ENCODE data around the gene CDC42EP2.
A peak's percentile ranks its signal among the peaks of the same experiment; 100 is the strongest.
"Not testable (repeated sequence)": the region's sequence is repeated elsewhere in the genome, so short reads cannot be mapped to it uniquely, and the experiment has no call there.

CDC42EP2 gene

DNA sequence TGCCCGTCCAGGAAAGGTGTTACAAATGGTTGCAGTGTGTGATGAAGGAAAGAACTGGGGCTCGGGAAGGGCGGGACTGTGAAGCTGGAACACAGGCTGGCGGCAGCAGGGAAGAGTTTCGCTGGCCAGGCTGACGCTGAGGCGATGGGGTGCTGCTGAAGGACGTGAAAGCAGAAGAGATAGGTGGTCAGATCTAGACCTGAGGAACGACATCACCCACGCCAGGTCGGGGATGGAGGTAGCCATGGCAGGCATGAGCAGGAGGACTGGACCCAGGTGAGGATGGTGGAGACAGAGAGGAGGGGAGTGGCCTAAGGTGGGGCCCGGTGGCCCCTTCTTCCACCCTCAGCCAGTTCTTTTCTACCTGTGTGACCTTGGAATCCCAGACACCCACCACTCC, 9.1 kb downstream of the CDC42EP2 start:
- H3K36me3 Mint-ChIP-seq: no peaks in the 10 kb centered on the region
- no peak overlapping the region for H3K27ac Mint-ChIP-seq
- DNase-seq (ENCODE audit: low spot score in 2 of 2): no peak
- no peaks in the 10 kb centered on the region for H3K9me3 Mint-ChIP-seq
- H3K4me1 Mint-ChIP-seq: no peaks in the 10 kb centered on the region
- ATAC-seq: no peak
- H3K4me3 Mint-ChIP-seq: no peak overlapping the region

- H3K4me1 Mint-ChIP-seq: peaks cover 6% of the 10 kb centered on the region
Measured at GRCh38 chr11:65325435-65325834, 10.8 kb downstream of the CDC42EP2 start.

GRCh38 chr11:65327021-65327420, 12.4 kb downstream of the CDC42EP2 start:
- H3K4me1 Mint-ChIP-seq: peaks cover 6% of the 10 kb centered on the region
- no peaks in the 10 kb centered on the region for H3K36me3 Mint-ChIP-seq
- H3K27ac Mint-ChIP-seq: no peak overlapping the region
- ATAC-seq (no peak), DNase-seq (ENCODE audit: low spot score in 2 of 2) (no peak)
- H3K9me3 Mint-ChIP-seq: no peaks in the 10 kb centered on the region
- H3K4me3 Mint-ChIP-seq: no peak overlapping the region

More at GRCh38 chr11:65325435-65325834, 10.8 kb downstream of the CDC42EP2 start:
- no peak overlapping the region for H3K4me3 Mint-ChIP-seq
- no peaks in the 10 kb centered on the region for H3K9me3 Mint-ChIP-seq
- no peak overlapping the region for H3K27ac Mint-ChIP-seq
- ATAC-seq: no peak
- DNase-seq (ENCODE audit: low spot score in 2 of 2): no peak
- no peaks in the 10 kb centered on the region for H3K36me3 Mint-ChIP-seq

GRCh38 chr11:65329478-65329877, 14.8 kb downstream of the CDC42EP2 start:
- no peaks in the 10 kb centered on the region for H3K9me3 Mint-ChIP-seq
- peaks cover 7% of the 10 kb centered on the region for H3K36me3 Mint-ChIP-seq
- peak overlapping the region; percentile 26 for H3K4me3 Mint-ChIP-seq
- H3K4me1 Mint-ChIP-seq: peaks cover 12% of the 10 kb centered on the region
- no peak for ATAC-seq
- H3K27ac Mint-ChIP-seq: peak overlapping the region; percentile 69
- no peak for DNase-seq (ENCODE audit: low spot score in 2 of 2)

DNA sequence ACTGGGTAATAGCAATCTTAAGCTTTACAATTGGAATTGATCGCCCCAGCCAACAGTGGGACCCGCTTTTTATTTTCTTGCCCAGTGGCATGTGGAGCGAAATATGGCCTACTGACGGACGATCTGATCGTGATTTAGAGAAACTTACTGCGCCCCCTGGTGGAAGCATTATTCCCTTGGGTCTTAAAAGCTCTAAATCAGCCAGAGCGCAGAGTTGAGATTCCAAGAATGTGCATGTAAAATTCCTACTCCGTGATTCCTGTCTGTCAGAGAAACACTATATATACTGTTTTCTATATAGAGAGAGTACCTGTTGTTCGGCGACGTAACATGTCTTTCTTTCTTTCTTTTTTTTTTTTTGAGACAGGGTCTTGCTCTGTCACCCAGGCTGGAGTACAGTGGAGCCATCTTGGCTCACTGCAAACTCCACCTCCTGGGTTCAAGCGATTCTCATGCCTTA, 15.3 kb downstream of the CDC42EP2 start:
- DNase-seq (ENCODE audit: low spot score in 2 of 2) (peak; percentile 74 to 92), ATAC-seq (peak; percentile 48)
- no peaks in the 10 kb centered on the region for H3K9me3 Mint-ChIP-seq
- H3K27ac Mint-ChIP-seq: peak overlapping the region; percentile 69
- H3K36me3 Mint-ChIP-seq: peaks cover 12% of the 10 kb centered on the region
- peaks cover 17% of the 10 kb centered on the region for H3K4me1 Mint-ChIP-seq
- peak overlapping the region; percentile 26 for H3K4me3 Mint-ChIP-seq

- H3K9me3 Mint-ChIP-seq: no peaks in the 10 kb centered on the region
- no peak overlapping the region for H3K27ac Mint-ChIP-seq
- no peak for DNase-seq (ENCODE audit: low spot score in 2 of 2)
- no peak overlapping the region for H3K4me3 Mint-ChIP-seq
- peaks cover 23% of the 10 kb centered on the region for H3K4me1 Mint-ChIP-seq
- no peak for ATAC-seq
- peaks cover 17% of the 10 kb centered on the region for H3K36me3 Mint-ChIP-seq
Measured at GRCh38 chr11:65330544-65330943, 15.9 kb downstream of the CDC42EP2 start.

GRCh38 chr11:65332591-65332990, 17.9 kb downstream of the CDC42EP2 start:
- H3K4me3 Mint-ChIP-seq; H3K9me3 Mint-ChIP-seq; DNase-seq (ENCODE audit: low spot score in 2 of 2); ATAC-seq; H3K27ac Mint-ChIP-seq: not testable (repeated sequence)
- H3K36me3 Mint-ChIP-seq: peaks cover 35% of the 10 kb centered on the region
- peaks cover 25% of the 10 kb centered on the region for H3K4me1 Mint-ChIP-seq

DNA sequence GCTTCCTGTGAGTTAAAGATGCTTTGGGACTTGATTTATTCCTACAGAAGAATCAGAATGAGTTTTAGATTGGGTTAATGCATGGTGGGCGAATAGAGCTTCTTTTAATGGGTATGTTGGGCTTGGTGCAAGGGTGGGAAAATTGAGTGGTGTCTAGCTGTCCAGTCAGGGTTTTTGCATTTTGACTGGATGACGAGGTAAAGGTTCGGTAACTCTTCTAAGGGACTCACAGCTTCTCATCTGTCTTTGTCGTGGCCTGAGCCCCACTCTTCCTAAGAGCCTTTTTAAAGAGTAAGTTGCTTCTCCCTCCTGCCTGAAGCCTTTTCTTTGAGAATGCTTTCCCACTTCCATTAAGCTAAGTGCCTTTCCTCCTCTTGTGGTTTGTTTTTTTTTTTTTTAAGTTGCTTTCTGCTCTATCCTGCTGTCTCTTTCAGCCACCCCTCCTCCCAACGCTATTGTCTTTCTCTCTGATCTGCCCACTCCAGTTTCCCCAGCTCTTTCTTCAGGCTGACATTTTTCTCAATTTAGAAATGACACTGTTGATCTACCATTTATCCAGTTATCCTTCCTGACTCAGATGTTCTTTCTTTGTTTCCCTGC, 20.1 kb downstream of the CDC42EP2 start:
- Mint-ChIP-seq H3K4me1 (peaks cover 38% of the 10 kb centered on the region), H3K36me3 (peaks cover 58% of the 10 kb centered on the region), H3K27ac (peak overlapping the region; percentile 95), H3K4me3 (peak overlapping the region; percentile 90), H3K9me3 (no peaks in the 10 kb centered on the region)
- ATAC-seq (no peak), DNase-seq (ENCODE audit: low spot score in 2 of 2) (no peak)

DNA sequence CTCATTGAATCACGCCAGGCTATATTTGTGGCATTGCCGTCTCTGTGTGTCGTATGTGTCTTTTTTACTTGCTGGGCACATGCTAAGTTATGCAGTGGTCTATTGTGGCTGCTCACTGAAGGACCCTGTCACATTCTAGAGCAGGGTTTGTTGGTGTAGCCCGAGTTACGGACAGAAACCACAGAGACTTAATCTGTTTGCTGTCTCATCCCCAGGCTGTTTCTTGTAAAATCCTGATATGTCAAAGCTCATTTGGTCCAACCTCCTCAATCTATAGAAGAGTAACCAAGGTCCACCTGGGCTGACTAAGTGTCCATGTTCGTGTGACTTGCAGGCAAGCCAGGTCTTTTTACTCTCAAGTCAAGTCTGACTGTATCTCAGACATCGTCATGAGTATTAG, 24.0 kb downstream of the CDC42EP2 start:
- H3K4me3 Mint-ChIP-seq: no peak overlapping the region

DNA sequence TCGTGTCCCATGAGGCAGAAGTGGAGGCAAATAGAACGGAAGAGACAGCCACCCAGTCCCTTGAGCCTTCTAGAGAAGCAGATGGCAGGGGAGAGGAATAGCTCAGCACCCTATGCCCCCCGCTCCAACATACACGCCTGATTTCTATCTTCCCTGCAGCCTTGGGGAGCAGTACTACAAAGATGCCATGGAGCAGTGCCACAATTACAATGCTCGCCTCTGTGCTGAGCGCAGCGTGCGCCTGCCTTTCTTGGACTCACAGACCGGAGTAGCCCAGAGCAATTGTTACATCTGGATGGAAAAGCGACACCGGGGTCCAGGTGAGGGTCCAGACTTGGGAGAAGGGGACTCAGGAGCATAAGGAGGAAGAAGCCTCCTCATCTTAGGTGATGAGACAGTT, 25.6 kb downstream of the CDC42EP2 start:
- H3K27ac Mint-ChIP-seq: peak overlapping the region; percentile 74
- ATAC-seq: no peak
- no peaks in the 10 kb centered on the region for H3K9me3 Mint-ChIP-seq
- no peak overlapping the region for H3K4me3 Mint-ChIP-seq
- DNase-seq (ENCODE audit: low spot score in 2 of 2): no peak
- H3K4me1 Mint-ChIP-seq: peaks cover 24% of the 10 kb centered on the region
- H3K36me3 Mint-ChIP-seq: peaks cover 98% of the 10 kb centered on the region

More for the DNA sequence above, 24.0 kb downstream of the CDC42EP2 start:
- DNase-seq (ENCODE audit: low spot score in 2 of 2) (no peak), ATAC-seq (no peak)
- Mint-ChIP-seq H3K4me1 (peaks cover 34% of the 10 kb centered on the region), H3K9me3 (no peaks in the 10 kb centered on the region), H3K36me3 (peaks cover 92% of the 10 kb centered on the region), H3K27ac (peak overlapping the region; percentile 61)

DNA sequence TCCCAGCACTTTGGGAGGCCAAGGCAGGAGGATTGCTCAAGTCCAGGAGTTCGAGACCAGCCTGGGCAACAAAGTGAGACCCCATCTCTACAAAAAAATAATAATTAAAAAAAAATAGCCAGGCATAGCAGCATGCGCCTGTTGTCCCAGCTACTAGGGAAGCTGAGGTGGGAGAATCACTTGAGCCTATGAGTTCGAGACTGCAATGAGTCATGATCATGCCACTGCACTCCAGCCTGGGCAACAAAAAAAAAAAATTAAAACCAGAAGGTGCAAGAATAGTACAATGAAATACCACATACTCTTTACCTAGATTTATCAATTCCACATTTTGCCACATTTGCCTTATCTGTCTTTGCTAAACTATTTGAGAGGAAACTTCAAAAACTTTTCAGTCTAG, 27.2 kb downstream of the CDC42EP2 start:
- peaks cover 19% of the 10 kb centered on the region for H3K4me1 Mint-ChIP-seq
- no peak overlapping the region for H3K4me3 Mint-ChIP-seq
- no peak for ATAC-seq
- H3K27ac Mint-ChIP-seq: no peak overlapping the region
- H3K9me3 Mint-ChIP-seq: no peaks in the 10 kb centered on the region
- DNase-seq (ENCODE audit: low spot score in 2 of 2): no peak
- H3K36me3 Mint-ChIP-seq: peaks cover 100% of the 10 kb centered on the region

DNA sequence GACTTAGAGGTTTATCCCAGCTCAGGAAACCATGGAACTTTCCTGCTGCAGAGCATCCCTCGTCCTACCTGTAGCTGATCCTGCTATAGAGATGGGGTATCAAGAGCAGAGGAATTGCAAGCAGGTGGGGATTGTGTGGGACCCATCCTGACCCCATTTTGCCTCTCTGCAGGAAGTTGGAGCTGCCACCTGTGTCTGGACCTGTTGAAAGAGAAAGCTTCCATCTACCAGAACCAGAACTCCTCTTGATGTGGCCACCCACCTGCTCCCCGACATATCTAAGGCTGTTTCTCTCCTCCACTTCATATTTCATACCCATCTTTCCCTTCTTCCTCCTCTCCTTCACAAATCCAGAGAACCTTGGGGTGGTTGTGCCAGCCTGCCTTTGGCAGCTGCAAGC, 36.8 kb downstream of the CDC42EP2 start:
- peaks cover 22% of the 10 kb centered on the region for H3K4me1 Mint-ChIP-seq
- H3K4me3 Mint-ChIP-seq: no peak overlapping the region
- peaks cover 75% of the 10 kb centered on the region for H3K36me3 Mint-ChIP-seq
- no peak for ATAC-seq
- H3K27ac Mint-ChIP-seq: no peak overlapping the region
- H3K9me3 Mint-ChIP-seq: no peaks in the 10 kb centered on the region
- DNase-seq (ENCODE audit: low spot score in 2 of 2): no peak

DNA sequence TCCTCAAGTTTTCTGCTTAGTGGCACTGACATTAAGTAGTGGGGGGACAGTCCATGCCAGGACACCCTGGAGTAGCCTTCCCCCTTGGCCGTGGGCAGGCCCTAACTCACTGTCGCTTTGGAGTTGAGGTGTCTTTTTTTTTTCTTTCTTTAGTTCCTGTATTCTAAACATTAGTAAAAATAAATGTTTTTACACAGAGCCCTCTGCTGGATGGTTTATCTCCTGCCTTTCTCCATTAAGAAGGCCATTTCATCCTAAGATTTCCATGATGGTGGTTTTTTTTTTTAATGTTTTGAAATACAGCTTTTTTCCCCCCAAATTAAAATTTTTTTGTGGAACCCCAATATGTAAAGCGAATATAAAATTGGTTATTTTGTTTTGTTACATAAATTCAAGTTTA, 38.1 kb downstream of the CDC42EP2 start:
- peaks cover 22% of the 10 kb centered on the region for H3K4me1 Mint-ChIP-seq
- ATAC-seq (no peak), DNase-seq (ENCODE audit: low spot score in 2 of 2) (no peak)
- no peak overlapping the region for H3K4me3 Mint-ChIP-seq
- peaks cover 62% of the 10 kb centered on the region for H3K36me3 Mint-ChIP-seq
- peak overlapping the region; percentile 43 for H3K27ac Mint-ChIP-seq
- no peaks in the 10 kb centered on the region for H3K9me3 Mint-ChIP-seq

DNA sequence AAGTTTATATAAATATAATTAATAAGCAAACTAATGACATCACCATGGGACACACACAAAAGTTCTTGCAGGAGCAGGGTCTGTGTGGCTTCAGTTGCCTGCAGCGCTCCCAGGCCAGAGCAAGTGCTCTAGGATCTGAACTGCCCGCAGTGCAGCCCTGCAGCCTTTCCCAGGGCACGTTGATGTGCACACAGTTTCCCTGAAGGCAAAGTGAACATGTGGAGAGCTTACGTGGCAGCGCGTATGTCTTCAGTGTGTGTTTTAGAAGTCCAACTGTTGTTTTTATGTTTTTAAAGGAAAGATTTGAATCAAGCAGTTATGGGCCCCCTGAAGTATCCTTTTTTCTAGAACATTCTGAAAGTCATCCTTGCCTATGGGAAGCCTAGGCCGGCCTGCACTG, 38.7 kb downstream of the CDC42EP2 start:
- no peak for DNase-seq (ENCODE audit: low spot score in 2 of 2)
- Mint-ChIP-seq H3K27ac (peak overlapping the region; percentile 40), H3K9me3 (no peaks in the 10 kb centered on the region), H3K4me3 (peak overlapping the region; percentile 89), H3K4me1 (peaks cover 22% of the 10 kb centered on the region), H3K36me3 (peaks cover 56% of the 10 kb centered on the region)
- no peak for ATAC-seq

DNA sequence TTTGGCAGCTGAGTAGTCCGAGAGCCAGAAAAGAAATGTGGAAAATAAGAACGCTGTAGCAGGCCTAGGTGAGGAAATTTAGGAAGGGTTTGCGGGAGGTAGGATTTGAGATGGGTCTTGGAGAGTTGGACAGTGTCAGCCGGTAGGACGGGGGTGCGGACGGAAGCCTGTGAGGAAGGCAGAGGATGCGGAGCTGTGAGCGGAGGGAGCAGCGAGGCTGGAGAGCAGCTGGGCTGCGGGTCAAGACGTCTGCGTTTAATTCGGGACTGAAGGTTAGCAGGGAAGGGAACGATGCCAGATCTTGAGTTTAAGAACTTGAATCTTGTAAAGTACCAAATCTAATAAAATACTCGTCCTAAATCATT, 39.2 kb downstream of the CDC42EP2 start:
- ATAC-seq: no peak
- peaks cover 22% of the 10 kb centered on the region for H3K4me1 Mint-ChIP-seq
- H3K4me3 Mint-ChIP-seq: peak overlapping the region; percentile 89
- no peaks in the 10 kb centered on the region for H3K9me3 Mint-ChIP-seq
- peaks cover 51% of the 10 kb centered on the region for H3K36me3 Mint-ChIP-seq
- H3K27ac Mint-ChIP-seq: peak overlapping the region; percentile 40
- DNase-seq (ENCODE audit: low spot score in 2 of 2): no peak

DNA sequence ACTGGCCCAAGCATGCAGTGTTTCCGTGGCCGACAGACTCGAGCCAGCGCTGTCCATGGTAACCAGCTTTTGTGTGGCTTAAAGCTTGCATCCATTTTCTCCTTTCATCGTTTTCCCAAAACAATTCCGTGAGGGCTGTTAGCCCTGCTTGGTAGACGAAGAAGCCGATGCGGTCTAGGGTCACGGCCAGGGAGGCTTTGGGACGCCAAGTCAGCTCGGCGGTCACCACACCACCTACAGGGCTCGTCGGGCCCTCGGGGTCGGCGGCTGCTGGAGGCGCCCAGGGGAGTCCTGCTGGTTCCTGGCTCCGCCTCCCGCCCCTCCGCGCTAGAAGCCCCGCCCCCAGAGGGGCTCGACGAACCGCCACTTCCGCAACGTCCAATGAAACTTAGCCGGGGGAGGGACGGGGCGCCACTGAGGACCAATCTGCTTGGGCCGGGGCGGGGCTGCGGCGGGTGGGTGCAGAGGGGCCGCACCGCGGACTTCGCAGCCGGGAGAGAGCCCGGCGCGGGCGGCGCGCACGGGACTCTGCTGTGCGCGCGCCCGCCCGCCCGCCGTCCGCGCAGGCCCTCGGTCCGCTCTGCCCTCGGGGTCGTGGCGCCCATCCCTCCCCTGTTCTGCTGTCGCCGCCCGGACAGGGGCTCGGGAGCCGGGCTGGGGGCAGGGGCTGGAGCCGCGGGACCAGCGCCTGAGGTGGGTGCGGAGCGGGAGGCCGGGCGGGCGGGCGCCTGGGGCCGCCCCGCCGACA, 39.8 kb downstream of the CDC42EP2 start, which contains the start of gene TIGD3:
Gene TIGD3 (plus strand): TSS at position 487 of the 748 bp plus-strand sequence. CDS start 1,058 bp downstream, outside the sequence.
- DNase-seq (ENCODE audit: low spot score in 2 of 2) (peak; percentile 92 to 98), ATAC-seq (peak; percentile 97)
- Mint-ChIP-seq H3K4me1 (peaks cover 22% of the 10 kb centered on the region), H3K4me3 (peak within 1 kb of the TSS; percentile 89), H3K9me3 (no peaks in the 10 kb centered on the region), H3K36me3 (peaks cover 46% of the 10 kb centered on the region), H3K27ac (peak within 1 kb of the TSS; percentile 92)
